GM21381 (cell line): ENCODE measurements around the gene TNRC6B.
"Not testable (repeated sequence)": the region's sequence is repeated elsewhere in the genome, so short reads cannot be mapped to it uniquely, and the experiment has no call there.

Experiments used
- ATAC-seq: cut with Tn5 transposase; IDR thresholded peaks from one replicate; pipeline ENCODE4 v1.9.1; 2021; ENCODE audit warnings: mild to moderate bottlenecking, moderate library complexity; ENCODE audit not compliant: unreplicated experiment

TNRC6B gene

GRCh38 chr22:40347300-40347699, 169.6 kb downstream of the TNRC6B start:
- ATAC-seq, result no peak

GRCh38 chr22:40348025-40348658, 170.4 kb downstream of the TNRC6B start:
- no peak for ATAC-seq

GRCh38 chr22:40352763-40353162, 175.0 kb downstream of the TNRC6B start:
- no peak for ATAC-seq

- ATAC-seq, result no peak
Measured at GRCh38 chr22:40361100-40361499, 183.4 kb downstream of the TNRC6B start.

GRCh38 chr22:40363059-40363458, 185.3 kb downstream of the TNRC6B start:
- no peak for ATAC-seq

GRCh38 chr22:40364431-40364830, 186.7 kb downstream of the TNRC6B start:
- ATAC-seq, result no peak

GRCh38 chr22:40366068-40366467, 188.3 kb downstream of the TNRC6B start:
- no peak for ATAC-seq

- ATAC-seq, result no peak
Measured at GRCh38 chr22:40367342-40367741, 189.6 kb downstream of the TNRC6B start.

GRCh38 chr22:40368016-40368415, 190.3 kb downstream of the TNRC6B start:
- no peak for ATAC-seq

GRCh38 chr22:40368836-40369235, 191.1 kb downstream of the TNRC6B start:
- no peak for ATAC-seq

GRCh38 chr22:40374567-40374966, 196.8 kb downstream of the TNRC6B start:
- no peak for ATAC-seq

GRCh38 chr22:40376149-40376548, 198.4 kb downstream of the TNRC6B start:
- ATAC-seq, result no peak

- no peak for ATAC-seq
Measured at GRCh38 chr22:40377931-40378330, 200.2 kb downstream of the TNRC6B start.

- not testable (repeated sequence) for ATAC-seq
Measured at GRCh38 chr22:40378448-40378847, 200.7 kb downstream of the TNRC6B start.

GRCh38 chr22:40381461-40381860, 203.7 kb downstream of the TNRC6B start:
- no peak for ATAC-seq

- no peak for ATAC-seq
Measured at GRCh38 chr22:40383905-40384304, 206.2 kb downstream of the TNRC6B start.

GRCh38 chr22:40385036-40385782, 207.5 kb downstream of the TNRC6B start:
- ATAC-seq, result no peak
